K562 (cell line): ENCODE results near the gene BNC1. TPM values are rescaled to one million over a fixed set of nuclear protein-coding genes. Genes with fewer than 3 reads are reported as not detected.

Source experiments
- ADNP ChIP-seq: fragments of 200-800 bp; sonication (Bioruptor generic); IDR thresholded peaks from 2 replicates; pipeline ENCODE4 v1.6.1; 2016; ENCODE audit warnings: missing genetic modification characterization, missing compliant biosample characterization
- DACH1 ChIP-seq: fragments of 450-650 bp; IDR thresholded peaks from 2 replicates; pipeline ENCODE4 v1.6.1; 2018; ENCODE audit not compliant: partially characterized antibody
- DDX20 ChIP-seq: fragments of 450-650 bp; IDR thresholded peaks from 2 replicates; pipeline ENCODE4 v1.6.1; 2016; ENCODE audit warnings: missing genetic modification characterization, low read depth, mild to moderate bottlenecking, missing compliant biosample characterization, moderate library complexity
- FOXA3 ChIP-seq, 2 experiments: fragments of 450-650 bp in 1 of 2; sonication (generic) in 1 of 2; formaldehyde crosslinking; IDR thresholded peaks in 1 of 2; conservative IDR thresholded peaks in 1 of 2; 2 replicates each; pipeline versions ENCODE4 v1.4.0 to v1.8.0; 2020 to 2022; ENCODE audit warnings: mild to moderate bottlenecking in 2 of 2, missing genetic modification reagents in 1 of 2
- FUS ChIP-seq: fragments of 200-400 bp; formaldehyde crosslinking; optimal IDR thresholded peaks from 2 replicates; pipeline ENCODE3; 2017; ENCODE audit warnings: low read depth, low read length
- KDM5B ChIP-seq: fragments of 200-600 bp; sonication (generic); IDR thresholded peaks from 2 replicates; pipeline ENCODE4 v1.6.1; 2012; ENCODE audit warnings: low read depth, mild to moderate bottlenecking, moderate library complexity, low read length, control low read depth, inconsistent platforms; ENCODE audit not compliant: insufficient replicate concordance
- NFIC ChIP-seq: fragments of 450-650 bp; IDR thresholded peaks from 2 replicates; pipeline ENCODE4 v1.6.1; 2017; ENCODE audit warnings: mild to moderate bottlenecking, inconsistent platforms
- NONO ChIP-seq, 2 experiments: fragments of 200-400 bp in 1 of 2; fragments of 450-650 bp in 1 of 2; formaldehyde crosslinking in 1 of 2; IDR thresholded peaks; 2 replicates each; pipeline ENCODE4 v1.6.1; 2017; ENCODE audit warnings: low read depth in 2 of 2, mild to moderate bottlenecking in 2 of 2, moderate library complexity in 2 of 2, low read length in 1 of 2
- NR2C1 ChIP-seq, 2 experiments: fragments of 450-650 bp; IDR thresholded peaks; 2 replicates each; pipeline ENCODE4 v1.6.1; 2017; ENCODE audit warnings: mild to moderate bottlenecking in 2 of 2, antibody characterized with exemption in 1 of 2, inconsistent platforms in 1 of 2, missing compliant biosample characterization in 1 of 2, missing genetic modification characterization in 1 of 2
- PHB ChIP-seq: fragments of 250-450 bp; sonication (Bioruptor Pico); IDR thresholded peaks from 2 replicates; pipeline ENCODE4 v1.5.0; 2021
- RHOXF2B ChIP-seq: fragments of 250-450 bp; sonication (Bioruptor Pico); conservative IDR thresholded peaks from 2 replicates; pipeline ENCODE4 v1.5.1; 2021
- SMARCA4 ChIP-seq: fragments of 450-650 bp; IDR thresholded peaks from 2 replicates; pipeline ENCODE4 v1.6.1; 2016
- SMARCC2 ChIP-seq: fragments of 450-650 bp; IDR thresholded peaks from 2 replicates; pipeline ENCODE4 v1.6.1; 2017; ENCODE audit warnings: antibody characterized with exemption, moderate library complexity, mild to moderate bottlenecking, low read depth
- SOX6 ChIP-seq: fragments of 450-650 bp; IDR thresholded peaks from 2 replicates; pipeline ENCODE4 v1.6.1; 2014; ENCODE audit warnings: mild to moderate bottlenecking
- STAT5B ChIP-seq: fragments of 250-450 bp; sonication (Bioruptor Pico); IDR thresholded peaks from 2 replicates; pipeline ENCODE4 v1.8.0; 2021; ENCODE audit warnings: mild to moderate bottlenecking, inconsistent platforms
- U2AF2 ChIP-seq: fragments of 200-400 bp; formaldehyde crosslinking; optimal IDR thresholded peaks from 2 replicates; pipeline ENCODE3; 2017; ENCODE audit warnings: low read depth, mild to moderate bottlenecking, low read length
- YY1 ChIP-seq, 3 experiments: IDR thresholded peaks; 2 replicates each; pipeline ENCODE4 v1.6.1; 2011; ENCODE audit warnings: low read length in 2 of 3, mild to moderate bottlenecking in 2 of 3, moderate library complexity in 2 of 3, borderline replicate concordance in 1 of 3, control low read depth in 1 of 3, low read depth in 1 of 3; ENCODE audit not compliant: insufficient read depth in 3 of 3, insufficient replicate concordance in 2 of 3, control insufficient read depth in 1 of 3, insufficient read length in 1 of 3; ENCODE audit errors: extremely low read depth in 1 of 3
- ZBTB17 ChIP-seq: fragments of 450-650 bp; formaldehyde crosslinking; IDR thresholded peaks from 2 replicates; pipeline ENCODE4 v1.4.0; 2020; ENCODE audit warnings: mild to moderate bottlenecking
- ZNF282 ChIP-seq: sonication (generic); formaldehyde crosslinking; IDR thresholded peaks from 2 replicates; pipeline ENCODE4 v1.8.1; 2023; ENCODE audit warnings: missing genetic modification reagents
- ZZZ3 ChIP-seq: fragments of 450-650 bp; IDR thresholded peaks from 2 replicates; pipeline ENCODE4 v1.6.1; 2016; ENCODE audit warnings: antibody characterized with exemption, mild to moderate bottlenecking, moderate library complexity
- polyA plus RNA-seq, 8 experiments: library from polyadenylated mRNA; depleted of rRNA in 4 of 8; stranded (reverse) in 5 of 8; unstranded in 3 of 8; fragments of >200 nt; fragmentation: Nextera tagmentation in 2 of 8; fragmentation: Illumina TruSeq in 1 of 8; extraction: Ambion mirVana in 2 of 8; extraction: Trizol in 1 of 8; gene quantifications; 2 replicates each; pipeline versions ENCODE4 v1.2.1 to v1.2.3, GENCODE V29; 2011 to 2014; ENCODE audit warnings: inconsistent platforms in 1 of 8, missing spikeins in 1 of 8
- total RNA-seq, 7 experiments: library from RNA; depleted of rRNA in 6 of 7; stranded (reverse); fragments of >200 nt in 6 of 7; fragmentation: Illumina TruSeq in 2 of 7; extraction: Trizol in 2 of 7; gene quantifications; 2 replicates each; pipeline versions ENCODE4 v1.2.1 to v1.2.3, GENCODE V29; 2011 to 2021; ENCODE audit warnings: low replicate concordance in 1 of 7
- TF ChIP-seq, protein P1 (sequence below): fragments of 250-450 bp; sonication (Bioruptor Pico); IDR thresholded peaks from 2 replicates; pipeline ENCODE4 v1.5.0; 2022; ENCODE audit warnings: mild to moderate bottlenecking
- TF ChIP-seq, protein P2 (sequence below): sonication (generic); formaldehyde crosslinking; IDR thresholded peaks from 2 replicates; pipeline ENCODE4 v1.8.0; 2023; ENCODE audit warnings: mild to moderate bottlenecking, missing genetic modification reagents
- TF ChIP-seq, protein P3 (sequence below): fragments of 250-450 bp; sonication (Bioruptor Pico); IDR thresholded peaks from 2 replicates; pipeline ENCODE4 v1.5.0; 2021; ENCODE audit warnings: mild to moderate bottlenecking, borderline replicate concordance

Gene BNC1
- total and polyA plus RNA-seq, 9 of the 15 experiments (the other 6 are each of a cell fraction or from before 2014, with no cell fraction given), result not detected

DNA sequence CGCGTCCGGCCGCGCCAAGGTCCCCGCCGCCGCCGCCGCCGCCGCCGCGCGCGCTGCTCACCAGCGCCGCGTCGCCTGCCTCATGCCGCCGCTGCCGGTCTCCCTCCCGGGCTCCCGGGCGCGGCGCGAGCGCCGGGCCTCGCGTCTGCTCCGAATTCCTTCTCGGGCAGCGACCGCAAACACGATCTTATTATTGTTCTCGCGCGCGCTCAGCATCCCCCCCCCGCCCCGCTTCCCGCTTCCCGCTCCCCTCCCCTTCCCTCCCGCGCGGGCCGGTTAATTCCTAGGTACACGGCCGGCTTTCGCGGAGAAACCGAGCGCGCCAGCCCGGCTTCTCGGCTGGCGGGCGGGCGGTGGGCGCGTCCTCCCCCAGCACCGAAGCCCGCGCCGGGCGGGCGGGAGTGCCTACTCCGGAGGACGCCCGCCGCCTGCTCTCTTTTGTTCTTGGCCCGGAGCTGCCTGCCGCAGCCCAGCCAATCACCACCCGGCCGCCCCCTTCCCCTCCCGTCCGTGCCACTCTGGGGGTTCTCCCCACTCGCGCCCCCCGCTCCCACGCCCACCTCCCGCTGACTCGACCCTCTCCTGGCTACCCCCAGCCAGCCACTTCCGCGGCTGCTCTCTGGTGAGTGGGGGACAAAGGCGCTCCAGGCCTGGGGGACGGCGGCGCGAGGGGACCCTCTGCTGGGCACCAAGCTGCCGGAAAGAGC lies 76.7 kb downstream of the BNC1 start, which contains the start of gene HDGFL3 (continued):
- no peak for TF ChIP-seq PHB (CRISPR knock-in tag)
- TF ChIP-seq ZBTB17 (CRISPR knock-in tag), result no peak
- TF ChIP-seq SMARCA4, result no peak
- no peak for TF ChIP-seq STAT5B (CRISPR knock-in tag)
- TF ChIP-seq NFIC, result 0 out of 2 replicates have a peak, but pooled peaks have one; percentile 4
- no peak for TF ChIP-seq FUS
- TF ChIP-seq SOX6, result no peak
- no peak for TF ChIP-seq YY1 (IDR thresholded peaks at IDR 0.05; ENCODE audit: borderline replicate concordance in 1 of 3, control insufficient read depth in 1 of 3, extremely low read depth in 1 of 3, insufficient read depth in 3 of 3, insufficient read length in 1 of 3, insufficient replicate concordance in 2 of 3, low read depth in 1 of 3, low read length in 2 of 3)
- TF ChIP-seq U2AF2, result no peak
- TF ChIP-seq, protein P1, sequence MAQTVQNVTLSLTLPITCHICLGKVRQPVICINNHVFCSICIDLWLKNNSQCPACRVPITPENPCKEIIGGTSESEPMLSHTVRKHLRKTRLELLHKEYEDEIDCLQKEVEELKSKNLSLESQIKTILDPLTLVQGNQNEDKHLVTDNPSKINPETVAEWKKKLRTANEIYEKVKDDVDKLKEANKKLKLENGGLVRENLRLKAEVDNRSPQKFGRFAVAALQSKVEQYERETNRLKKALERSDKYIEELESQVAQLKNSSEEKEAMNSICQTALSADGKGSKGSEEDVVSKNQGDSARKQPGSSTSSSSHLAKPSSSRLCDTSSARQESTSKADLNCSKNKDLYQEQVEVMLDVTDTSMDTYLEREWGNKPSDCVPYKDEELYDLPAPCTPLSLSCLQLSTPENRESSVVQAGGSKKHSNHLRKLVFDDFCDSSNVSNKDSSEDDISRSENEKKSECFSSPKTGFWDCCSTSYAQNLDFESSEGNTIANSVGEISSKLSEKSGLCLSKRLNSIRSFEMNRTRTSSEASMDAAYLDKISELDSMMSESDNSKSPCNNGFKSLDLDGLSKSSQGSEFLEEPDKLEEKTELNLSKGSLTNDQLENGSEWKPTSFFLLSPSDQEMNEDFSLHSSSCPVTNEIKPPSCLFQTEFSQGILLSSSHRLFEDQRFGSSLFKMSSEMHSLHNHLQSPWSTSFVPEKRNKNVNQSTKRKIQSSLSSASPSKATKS (CRISPR knock-in tag), result no peak
- TF ChIP-seq NR2C1 (IDR thresholded peaks at IDR 0.05), result no peak
- no peak for TF ChIP-seq NR2C1 (tag; IDR thresholded peaks at IDR 0.05)
- TF ChIP-seq DDX20, result no peak
- no peak for TF ChIP-seq DACH1
- TF ChIP-seq ZZZ3, result no peak
- TF ChIP-seq SMARCC2, result no peak
- peak; percentile 63 for TF ChIP-seq KDM5B
- TF ChIP-seq RHOXF2B, result no peak
- no peak for TF ChIP-seq ADNP (tag)
- no peak for TF ChIP-seq ZNF282
- TF ChIP-seq, protein P2, sequence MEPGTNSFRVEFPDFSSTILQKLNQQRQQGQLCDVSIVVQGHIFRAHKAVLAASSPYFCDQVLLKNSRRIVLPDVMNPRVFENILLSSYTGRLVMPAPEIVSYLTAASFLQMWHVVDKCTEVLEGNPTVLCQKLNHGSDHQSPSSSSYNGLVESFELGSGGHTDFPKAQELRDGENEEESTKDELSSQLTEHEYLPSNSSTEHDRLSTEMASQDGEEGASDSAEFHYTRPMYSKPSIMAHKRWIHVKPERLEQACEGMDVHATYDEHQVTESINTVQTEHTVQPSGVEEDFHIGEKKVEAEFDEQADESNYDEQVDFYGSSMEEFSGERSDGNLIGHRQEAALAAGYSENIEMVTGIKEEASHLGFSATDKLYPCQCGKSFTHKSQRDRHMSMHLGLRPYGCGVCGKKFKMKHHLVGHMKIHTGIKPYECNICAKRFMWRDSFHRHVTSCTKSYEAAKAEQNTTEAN (CRISPR knock-in tag), result no peak
- TF ChIP-seq, protein P3, sequence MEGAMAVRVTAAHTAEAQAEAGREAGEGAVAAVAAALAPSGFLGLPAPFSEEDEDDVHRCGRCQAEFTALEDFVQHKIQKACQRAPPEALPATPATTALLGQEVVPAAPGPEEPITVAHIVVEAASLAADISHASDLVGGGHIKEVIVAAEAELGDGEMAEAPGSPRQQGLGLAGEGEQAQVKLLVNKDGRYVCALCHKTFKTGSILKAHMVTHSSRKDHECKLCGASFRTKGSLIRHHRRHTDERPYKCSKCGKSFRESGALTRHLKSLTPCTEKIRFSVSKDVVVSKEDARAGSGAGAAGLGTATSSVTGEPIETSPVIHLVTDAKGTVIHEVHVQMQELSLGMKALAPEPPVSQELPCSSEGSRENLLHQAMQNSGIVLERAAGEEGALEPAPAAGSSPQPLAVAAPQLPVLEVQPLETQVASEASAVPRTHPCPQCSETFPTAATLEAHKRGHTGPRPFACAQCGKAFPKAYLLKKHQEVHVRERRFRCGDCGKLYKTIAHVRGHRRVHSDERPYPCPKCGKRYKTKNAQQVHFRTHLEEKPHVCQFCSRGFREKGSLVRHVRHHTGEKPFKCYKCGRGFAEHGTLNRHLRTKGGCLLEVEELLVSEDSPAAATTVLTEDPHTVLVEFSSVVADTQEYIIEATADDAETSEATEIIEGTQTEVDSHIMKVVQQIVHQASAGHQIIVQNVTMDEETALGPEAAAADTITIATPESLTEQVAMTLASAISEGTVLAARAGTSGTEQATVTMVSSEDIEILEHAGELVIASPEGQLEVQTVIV (CRISPR knock-in tag), result no peak
- no peak for TF ChIP-seq FOXA3 (CRISPR knock-in tag; conservative IDR thresholded peaks at IDR 0.05 in 1 of 2, IDR thresholded peaks at IDR 0.05 in 1 of 2)
- TF ChIP-seq NONO (IDR thresholded peaks at IDR 0.05; ENCODE audit: low read depth in 2 of 2, low read length in 1 of 2), result peak in 1 of 2 experiments; percentile 39; a peak in 1 of 4 replicates
